ENCODE data around the gene TAF4B. TPM values are rescaled to one million over a fixed set of nuclear protein-coding genes. Genes with fewer than 3 reads are reported as not detected.
"Not testable (repeated sequence)": the region's sequence is repeated elsewhere in the genome, so short reads cannot be mapped to it uniquely, and the experiment has no call there.

TAF4B gene
- total and polyA plus RNA-seq, 4 donors = 1.6 to 5.9 (median 2.4) TPM

- ATAC-seq (ENCODE audit: insufficient read depth, low FRiP score) (no peak), DNase-seq (peak in 2 of 3 donors; percentile 10 to 39)
- H3K4me1 ChIP-seq (ENCODE audit: control insufficient read depth in 5 of 5, insufficient read depth in 5 of 5, low read length in 5 of 5) = no peaks in the 10 kb centered on the region
- no peaks in the 10 kb centered on the region for H3K36me3 ChIP-seq (ENCODE audit: control insufficient read depth in 4 of 4, insufficient read depth in 4 of 4, low read length in 4 of 4)
- TF ChIP-seq CTCF (IDR thresholded peaks at IDR 0.05; ENCODE audit: control extremely low read depth, extremely low read depth) = no peak
- no peaks in the 10 kb centered on the region for H3K9me3 ChIP-seq (ENCODE audit: control insufficient read depth in 4 of 4, insufficient read depth in 3 of 4, low read length in 3 of 4)
- no peak overlapping the region for H3K9ac ChIP-seq (ENCODE audit: insufficient read depth in 1 of 2, low read length in 2 of 2)
- no peaks in the 10 kb centered on the region for H3K27me3 ChIP-seq (ENCODE audit: control insufficient read depth in 3 of 3, insufficient read depth in 3 of 3, low read length in 2 of 3)
- H3K4me3 ChIP-seq = no peak overlapping the region
- H3K27ac ChIP-seq (ENCODE audit: low read depth in 1 of 2, low read length in 1 of 2) = no peak overlapping the region
- 52 to 60% methylated on average over 3 of the region's 3 CpGs for WGBS, 2 donors
Observed at GRCh38 chr18:26301681-26302080, 75.4 kb downstream of the TAF4B start.

GRCh38 chr18:26303222-26303621, 77.0 kb downstream of the TAF4B start:
- H3K9me3 ChIP-seq (ENCODE audit: control insufficient read depth in 4 of 4, insufficient read depth in 3 of 4, low read length in 3 of 4); H3K4me1 ChIP-seq (ENCODE audit: control insufficient read depth in 5 of 5, insufficient read depth in 5 of 5, low read length in 5 of 5); H3K27me3 ChIP-seq (ENCODE audit: control insufficient read depth in 3 of 3, insufficient read depth in 3 of 3, low read length in 2 of 3); H3K36me3 ChIP-seq (ENCODE audit: control insufficient read depth in 4 of 4, insufficient read depth in 4 of 4, low read length in 4 of 4); DNase-seq; ATAC-seq (ENCODE audit: insufficient read depth, low FRiP score); H3K9ac ChIP-seq (ENCODE audit: insufficient read depth in 1 of 2, low read length in 2 of 2); H3K4me3 ChIP-seq; H3K27ac ChIP-seq (ENCODE audit: low read depth in 1 of 2, low read length in 1 of 2): not testable (repeated sequence)
- 99 to 100% methylated on average over 2 of the region's 2 CpGs for WGBS, 2 donors

DNA sequence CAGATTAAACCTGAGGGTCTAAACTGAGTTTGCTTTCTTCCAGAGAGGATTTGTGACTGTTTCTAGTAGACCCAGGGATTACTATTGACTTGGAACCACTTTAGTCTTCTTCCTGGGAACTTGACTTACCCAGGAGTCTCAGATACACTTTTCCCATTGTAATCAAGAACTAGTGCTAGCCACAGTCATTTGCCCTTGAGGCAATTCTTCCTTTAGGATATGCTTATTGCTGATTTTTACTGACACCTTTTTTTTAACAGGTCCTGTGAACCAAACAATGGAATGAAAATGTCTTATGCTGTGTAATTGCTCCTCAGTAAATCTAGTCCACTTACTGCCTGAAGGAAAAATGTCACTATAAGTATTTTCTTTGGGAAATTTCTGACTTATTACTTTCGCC, 78.3 kb downstream of the TAF4B start:
- WGBS, 2 donors = 96 to 98% methylated on average over 1 of the region's 1 CpG
- TF ChIP-seq CTCF (IDR thresholded peaks at IDR 0.05; ENCODE audit: control extremely low read depth, extremely low read depth) = no peak
- ATAC-seq (ENCODE audit: insufficient read depth, low FRiP score) (no peak), DNase-seq (no peak)
- no peaks in the 10 kb centered on the region for H3K27me3 ChIP-seq (ENCODE audit: control insufficient read depth in 3 of 3, insufficient read depth in 3 of 3, low read length in 2 of 3)
- H3K27ac ChIP-seq (ENCODE audit: low read depth in 1 of 2, low read length in 1 of 2) = no peak overlapping the region
- H3K9me3 ChIP-seq (ENCODE audit: control insufficient read depth in 4 of 4, insufficient read depth in 3 of 4, low read length in 3 of 4) = no peaks in the 10 kb centered on the region
- no peak overlapping the region for H3K4me3 ChIP-seq
- H3K9ac ChIP-seq (ENCODE audit: insufficient read depth in 1 of 2, low read length in 2 of 2) = no peak overlapping the region
- no peaks in the 10 kb centered on the region for H3K36me3 ChIP-seq (ENCODE audit: control insufficient read depth in 4 of 4, insufficient read depth in 4 of 4, low read length in 4 of 4)
- H3K4me1 ChIP-seq (ENCODE audit: control insufficient read depth in 5 of 5, insufficient read depth in 5 of 5, low read length in 5 of 5) = no peaks in the 10 kb centered on the region

GRCh38 chr18:26307161-26307773, 81.0 kb downstream of the TAF4B start:
- H3K27me3 ChIP-seq (ENCODE audit: control insufficient read depth in 3 of 3, insufficient read depth in 3 of 3, low read length in 2 of 3) = no peaks in the 10 kb centered on the region
- no peak overlapping the region for H3K4me3 ChIP-seq
- no peaks in the 10 kb centered on the region for H3K36me3 ChIP-seq (ENCODE audit: control insufficient read depth in 4 of 4, insufficient read depth in 4 of 4, low read length in 4 of 4)
- no peak for TF ChIP-seq CTCF (IDR thresholded peaks at IDR 0.05; ENCODE audit: control extremely low read depth, extremely low read depth)
- ATAC-seq (ENCODE audit: insufficient read depth, low FRiP score) (no peak), DNase-seq (peak; percentile 42 to 76 (median 72))
- H3K9ac ChIP-seq (ENCODE audit: insufficient read depth in 1 of 2, low read length in 2 of 2) = no peak overlapping the region
- no peaks in the 10 kb centered on the region for H3K9me3 ChIP-seq (ENCODE audit: control insufficient read depth in 4 of 4, insufficient read depth in 3 of 4, low read length in 3 of 4)
- H3K27ac ChIP-seq (ENCODE audit: low read depth in 1 of 2, low read length in 1 of 2) = no peak overlapping the region
- H3K4me1 ChIP-seq (ENCODE audit: control insufficient read depth in 5 of 5, insufficient read depth in 5 of 5, low read length in 5 of 5) = no peaks in the 10 kb centered on the region
- 52 to 59% methylated on average over 3 of the region's 3 CpGs for WGBS, 2 donors
